ENCODE data around the gene EDAR. TPM values are rescaled to one million over a fixed set of nuclear protein-coding genes. Genes with fewer than 3 reads are reported as not detected.

EDAR gene
- polyA plus RNA-seq, 1 of the 3 experiments (the other 2 are of a cell fraction): not detected

DNA sequence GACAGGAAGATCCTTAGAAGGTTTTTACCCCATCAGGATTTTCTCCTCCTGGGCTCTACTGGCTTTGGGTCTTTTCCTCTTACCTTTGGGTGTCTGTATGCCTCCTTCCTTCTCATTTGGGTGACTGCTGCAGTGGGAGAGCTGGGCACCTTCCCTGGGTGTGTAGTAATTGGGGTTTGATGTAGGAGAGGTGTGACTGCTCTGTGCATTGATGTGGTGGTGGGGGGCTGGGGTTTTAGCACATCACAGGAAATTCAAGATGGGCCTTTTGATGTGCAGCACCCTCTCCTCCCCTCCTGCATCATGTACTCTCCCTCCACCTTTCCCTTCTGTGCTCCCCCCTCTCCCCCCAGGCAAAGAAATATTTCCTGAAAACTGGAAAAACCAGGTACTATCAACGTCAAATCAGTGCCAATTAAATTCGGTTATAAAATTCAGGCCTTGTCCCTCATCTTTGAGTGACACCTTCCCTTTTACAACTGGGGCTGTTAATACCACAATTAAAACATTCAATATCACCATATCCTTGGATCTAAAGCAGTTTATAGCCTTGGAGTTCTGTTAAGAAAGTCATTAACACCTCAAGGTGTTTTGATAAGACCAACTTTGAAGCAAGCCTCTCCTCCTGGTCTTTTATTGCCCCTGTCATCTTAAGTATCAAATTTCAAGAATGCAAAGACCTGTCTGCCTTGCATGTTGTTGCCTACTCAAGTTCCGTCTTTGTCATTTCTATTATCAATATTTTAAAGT is 23.3 kb downstream of the EDAR start:
- Histone ChIP-seq H3K4me2 (no peak overlapping the region), H3F3A (replicated peaks; ENCODE audit: insufficient read depth) (no peaks in the 10 kb centered on the region), H4K20me1 (ENCODE audit: insufficient read depth) (no peaks in the 10 kb centered on the region), H3K4me3 (ENCODE audit: low read depth in 2 of 2, low read length in 1 of 2) (no peak overlapping the region), H3K9me2 (no peaks in the 10 kb centered on the region), H3K9me3 (no peaks in the 10 kb centered on the region), H3K27me3 (ENCODE audit: insufficient read depth) (peaks cover 5% of the 10 kb centered on the region; the same call in 1 of the 2 replicates), H3K4me1 (ENCODE audit: control insufficient read depth in 1 of 2, insufficient read depth in 2 of 2, low read depth in 1 of 2, low read length in 1 of 2) (peaks cover 0 to 3% of the 10 kb centered on the region in 2 experiments; a peak in 1 of 4 replicates), H2AFZ (ENCODE audit: low read depth) (no peak overlapping the region), H3K9ac (no peak overlapping the region), H3K79me2 (ENCODE audit: insufficient read depth) (no peaks in the 10 kb centered on the region), H3K36me3 (replicated peaks in 1 of 2; ENCODE audit: control insufficient read depth in 1 of 2, insufficient read depth in 2 of 2, low read length in 1 of 2) (no peaks in the 10 kb centered on the region), H3K27ac (ENCODE audit: low read depth in 2 of 2, low read length in 1 of 2) (no peak overlapping the region)
- no peak for DNase-seq
- POLR2A ChIA-PET: no interaction called here
- CTCF ChIA-PET: interaction anchor here (1.0 to 1.3 kb wide), 2 partner anchors 12 to 37 kb away, joined by 3 read pairs; no protein-coding TSS in a partner anchor
- TF ChIP-seq RFX5 (IDR thresholded peaks at IDR 0.05; ENCODE audit: low read length): no peak
- WGBS (ENCODE audit: low lambda C conversion rate): 69% methylated on average over 3 of the region's 3 CpGs

DNA sequence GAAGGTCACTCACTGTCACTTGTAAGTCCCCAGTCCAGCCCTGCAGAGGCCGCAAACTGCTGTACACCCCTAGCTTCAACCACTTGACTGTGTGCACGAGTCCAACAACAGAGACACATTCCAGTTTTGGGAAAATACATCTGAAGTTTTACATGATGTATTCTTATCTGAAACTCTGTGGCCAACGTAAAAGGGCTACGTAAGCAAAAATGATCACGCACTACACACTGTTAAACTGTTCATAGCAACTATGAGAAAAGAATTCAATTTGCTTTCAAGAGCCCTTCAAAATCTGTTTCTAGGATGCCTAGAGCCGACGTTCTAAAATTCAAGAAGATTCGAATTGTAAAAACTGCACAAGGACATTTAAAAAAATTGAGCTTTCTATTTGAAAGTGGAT is 26.0 kb downstream of the EDAR start:
- Histone ChIP-seq H3K9me3 (no peaks in the 10 kb centered on the region), H4K20me1 (ENCODE audit: insufficient read depth) (no peaks in the 10 kb centered on the region), H3K36me3 (replicated peaks in 1 of 2; ENCODE audit: control insufficient read depth in 1 of 2, insufficient read depth in 2 of 2, low read length in 1 of 2) (no peaks in the 10 kb centered on the region), H2AFZ (ENCODE audit: low read depth) (no peak overlapping the region), H3K79me2 (ENCODE audit: insufficient read depth) (no peaks in the 10 kb centered on the region), H3K4me3 (ENCODE audit: low read depth in 2 of 2, low read length in 1 of 2) (no peak overlapping the region), H3K9ac (no peak overlapping the region), H3K4me1 (ENCODE audit: control insufficient read depth in 1 of 2, insufficient read depth in 2 of 2, low read depth in 1 of 2, low read length in 1 of 2) (peaks cover 0 to 3% of the 10 kb centered on the region in 2 experiments; a peak in 1 of 4 replicates), H3F3A (replicated peaks; ENCODE audit: insufficient read depth) (no peaks in the 10 kb centered on the region), H3K27me3 (ENCODE audit: insufficient read depth) (peaks cover 5% of the 10 kb centered on the region; the same call in 1 of the 2 replicates), H3K9me2 (no peaks in the 10 kb centered on the region), H3K4me2 (no peak overlapping the region), H3K27ac (ENCODE audit: low read depth in 2 of 2, low read length in 1 of 2) (no peak overlapping the region)
- no peak for TF ChIP-seq RXRA (IDR thresholded peaks at IDR 0.05; ENCODE audit: borderline replicate concordance, low read depth)
- TF ChIP-seq, protein P1, sequence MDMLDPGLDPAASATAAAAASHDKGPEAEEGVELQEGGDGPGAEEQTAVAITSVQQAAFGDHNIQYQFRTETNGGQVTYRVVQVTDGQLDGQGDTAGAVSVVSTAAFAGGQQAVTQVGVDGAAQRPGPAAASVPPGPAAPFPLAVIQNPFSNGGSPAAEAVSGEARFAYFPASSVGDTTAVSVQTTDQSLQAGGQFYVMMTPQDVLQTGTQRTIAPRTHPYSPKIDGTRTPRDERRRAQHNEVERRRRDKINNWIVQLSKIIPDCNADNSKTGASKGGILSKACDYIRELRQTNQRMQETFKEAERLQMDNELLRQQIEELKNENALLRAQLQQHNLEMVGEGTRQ (IDR thresholded peaks at IDR 0.05; ENCODE audit: borderline replicate concordance, low read depth, low read length): no peak
- TF ChIP-seq ELF1 (IDR thresholded peaks at IDR 0.05): no peak
- TF ChIP-seq, protein P2, sequence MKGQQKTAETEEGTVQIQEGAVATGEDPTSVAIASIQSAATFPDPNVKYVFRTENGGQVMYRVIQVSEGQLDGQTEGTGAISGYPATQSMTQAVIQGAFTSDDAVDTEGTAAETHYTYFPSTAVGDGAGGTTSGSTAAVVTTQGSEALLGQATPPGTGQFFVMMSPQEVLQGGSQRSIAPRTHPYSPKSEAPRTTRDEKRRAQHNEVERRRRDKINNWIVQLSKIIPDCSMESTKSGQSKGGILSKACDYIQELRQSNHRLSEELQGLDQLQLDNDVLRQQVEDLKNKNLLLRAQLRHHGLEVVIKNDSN (IDR thresholded peaks at IDR 0.05; ENCODE audit: borderline replicate concordance, low read depth): no peak
- no peak for TF ChIP-seq RCOR1 (IDR thresholded peaks at IDR 0.05; ENCODE audit: low read length)
- TF ChIP-seq EP300 (IDR thresholded peaks at IDR 0.05; ENCODE audit: borderline replicate concordance in 1 of 2, low read depth in 1 of 2, low read length in 1 of 2): no peak
- no peak for TF ChIP-seq RFX5 (IDR thresholded peaks at IDR 0.05; ENCODE audit: low read length)
- no peak for TF ChIP-seq FOSL2 (IDR thresholded peaks at IDR 0.05; ENCODE audit: borderline replicate concordance, low read depth)
- no peak for TF ChIP-seq FOXM1 (IDR thresholded peaks at IDR 0.05; ENCODE audit: low read depth)
- TF ChIP-seq JUND (IDR thresholded peaks at IDR 0.05): no peak
- TF ChIP-seq, protein P3, sequence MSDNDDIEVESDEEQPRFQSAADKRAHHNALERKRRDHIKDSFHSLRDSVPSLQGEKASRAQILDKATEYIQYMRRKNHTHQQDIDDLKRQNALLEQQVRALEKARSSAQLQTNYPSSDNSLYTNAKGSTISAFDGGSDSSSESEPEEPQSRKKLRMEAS (IDR thresholded peaks at IDR 0.05; ENCODE audit: low read depth): no peak
- no peak for TF ChIP-seq TCF12 (IDR thresholded peaks at IDR 0.05)
- TF ChIP-seq POLR2AphosphoS5 (IDR thresholded peaks at IDR 0.05; ENCODE audit: low read depth, low read length): no peak
- no peak for TF ChIP-seq TEAD4 (IDR thresholded peaks at IDR 0.05; ENCODE audit: borderline replicate concordance, insufficient read depth)
- CTCF ChIA-PET: interaction anchor here (1.5 kb wide), 1 partner anchor 18 kb away, joined by 3 read pairs; no protein-coding TSS in a partner anchor
- no peak for DNase-seq
- POLR2A ChIA-PET: no interaction called here
- 80% methylated on average over 8 of the region's 8 CpGs for WGBS (ENCODE audit: low lambda C conversion rate)
